Ovary (tissue), 3 donors: ENCODE measurements around the gene TRIM28.
A peak's percentile ranks its signal among the peaks of the same experiment; 100 is the strongest.

Experiments used
- CTCF ChIP-seq, 3 donors: fragments of 450-650 bp in 2 of 3; fragments of 200-600 bp in 1 of 3; IDR thresholded peaks; one replicate each; pipeline versions ENCODE4 v1.5.1 to v1.8.0; 2016 to 2022; ENCODE audit warnings: antibody characterized with exemption in 3 of 3, mild to moderate bottlenecking in 1 of 3
- POLR2A ChIP-seq: fragments of 450-650 bp; IDR thresholded peaks from one replicate; pipeline ENCODE4 v1.6.1; 2017; ENCODE audit warnings: antibody characterized with exemption, mild to moderate bottlenecking, moderate library complexity
- donor health status: DM: no; HTN: no; CAD: no.

GRCh38 chr19:58575183-58576041, 31.5 kb downstream of the TRIM28 start:
- TF ChIP-seq CTCF (IDR thresholded peaks at IDR 0.05): peak in 2 of 3 donors; percentile 42 to 55
- peak; percentile 75 for TF ChIP-seq POLR2A
